Peyer's patch (tissue), 4 donors: ENCODE results near the gene TPPP2. TPM values are rescaled to one million over a fixed set of nuclear protein-coding genes. Genes with fewer than 3 reads are reported as not detected.
A peak's percentile ranks its signal among the peaks of the same experiment; 100 is the strongest.

Source experiments
- DNase-seq, 3 donors: peaks; one replicate each; pipeline ENCODE4 v3.0.0-alpha.2; 2017 to 2019
- H3K27ac ChIP-seq, 4 donors: fragments of 200-600 bp; sonication (generic); one replicate each; pipeline ENCODE4 v1.5.1; 2016 to 2019
- H3K27me3 ChIP-seq, 2 donors: fragments of 200-600 bp; sonication (generic); one replicate each; pipeline ENCODE4 v1.5.1; 2019
- H3K36me3 ChIP-seq, 3 donors: fragments of 200-600 bp; sonication (generic); one replicate each; pipeline ENCODE4 v1.5.1; 2016 to 2019
- H3K4me1 ChIP-seq, 4 donors: fragments of 200-600 bp; sonication (generic); one replicate each; pipeline ENCODE4 v1.5.1; 2016 to 2019
- H3K4me3 ChIP-seq, 4 donors: fragments of 200-600 bp; sonication (generic); 1 replicate in 3 of 4; 2 replicates in 1 of 4; pipeline ENCODE4 v1.5.1; 2016 to 2019; ENCODE audit warnings: mild to moderate bottlenecking in 1 of 4
- H3K9me3 ChIP-seq, 4 donors: fragments of 200-600 bp; sonication (generic); one replicate each; pipeline ENCODE4 v1.5.1; 2016 to 2019; ENCODE audit warnings: mild to moderate bottlenecking in 1 of 4
- POLR2A ChIP-seq, 2 donors: fragments of 450-650 bp; IDR thresholded peaks; one replicate each; pipeline ENCODE4 v1.5.1; 2017; ENCODE audit warnings: antibody characterized with exemption in 2 of 2, mild to moderate bottlenecking in 2 of 2, moderate library complexity in 2 of 2
- total RNA-seq, 4 donors: library from RNA; depleted of rRNA; stranded (reverse); fragments of >200 nt; gene quantifications; one replicate each; pipeline ENCODE4 v1.1.0, GENCODE V29; 2016
- TF ChIP-seq, protein P1 (sequence below), 6 experiments: fragments of 450-650 bp in 4 of 6; fragments of 200-600 bp in 2 of 6; sonication (generic) in 1 of 6; IDR thresholded peaks; one replicate each; pipeline ENCODE4 v1.5.1; 2017 to 2019; ENCODE audit warnings: antibody characterized with exemption in 6 of 6, mild to moderate bottlenecking in 3 of 6, moderate library complexity in 1 of 6

Gene TPPP2
- total RNA-seq, 4 donors from 2014 or later, result not detected

DNA sequence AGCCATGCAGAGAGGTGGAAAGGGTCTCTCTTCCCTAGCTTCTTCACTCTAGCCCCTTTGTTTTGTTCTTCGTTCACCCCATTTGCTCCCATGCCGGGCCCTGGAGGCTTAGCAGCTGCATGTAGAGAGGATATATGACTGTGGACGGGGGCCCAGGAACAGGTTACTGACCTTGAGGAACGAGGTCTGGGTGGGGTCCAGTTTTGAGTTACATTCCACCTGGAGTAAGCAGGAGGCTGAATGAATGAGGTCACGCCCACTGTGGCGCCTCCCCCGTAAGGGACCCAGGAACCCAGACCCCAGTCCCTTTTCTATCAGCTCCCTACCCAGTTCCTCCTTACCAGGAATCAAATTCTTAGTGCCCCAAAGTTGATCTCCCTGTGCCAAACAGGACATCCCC, 11.7 kb upstream of the TPPP2 start:
- TF ChIP-seq, protein P1, sequence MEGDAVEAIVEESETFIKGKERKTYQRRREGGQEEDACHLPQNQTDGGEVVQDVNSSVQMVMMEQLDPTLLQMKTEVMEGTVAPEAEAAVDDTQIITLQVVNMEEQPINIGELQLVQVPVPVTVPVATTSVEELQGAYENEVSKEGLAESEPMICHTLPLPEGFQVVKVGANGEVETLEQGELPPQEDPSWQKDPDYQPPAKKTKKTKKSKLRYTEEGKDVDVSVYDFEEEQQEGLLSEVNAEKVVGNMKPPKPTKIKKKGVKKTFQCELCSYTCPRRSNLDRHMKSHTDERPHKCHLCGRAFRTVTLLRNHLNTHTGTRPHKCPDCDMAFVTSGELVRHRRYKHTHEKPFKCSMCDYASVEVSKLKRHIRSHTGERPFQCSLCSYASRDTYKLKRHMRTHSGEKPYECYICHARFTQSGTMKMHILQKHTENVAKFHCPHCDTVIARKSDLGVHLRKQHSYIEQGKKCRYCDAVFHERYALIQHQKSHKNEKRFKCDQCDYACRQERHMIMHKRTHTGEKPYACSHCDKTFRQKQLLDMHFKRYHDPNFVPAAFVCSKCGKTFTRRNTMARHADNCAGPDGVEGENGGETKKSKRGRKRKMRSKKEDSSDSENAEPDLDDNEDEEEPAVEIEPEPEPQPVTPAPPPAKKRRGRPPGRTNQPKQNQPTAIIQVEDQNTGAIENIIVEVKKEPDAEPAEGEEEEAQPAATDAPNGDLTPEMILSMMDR (IDR thresholded peaks at IDR 0.05), result no peak
- no peak for TF ChIP-seq POLR2A (IDR thresholded peaks at IDR 0.05)

DNA sequence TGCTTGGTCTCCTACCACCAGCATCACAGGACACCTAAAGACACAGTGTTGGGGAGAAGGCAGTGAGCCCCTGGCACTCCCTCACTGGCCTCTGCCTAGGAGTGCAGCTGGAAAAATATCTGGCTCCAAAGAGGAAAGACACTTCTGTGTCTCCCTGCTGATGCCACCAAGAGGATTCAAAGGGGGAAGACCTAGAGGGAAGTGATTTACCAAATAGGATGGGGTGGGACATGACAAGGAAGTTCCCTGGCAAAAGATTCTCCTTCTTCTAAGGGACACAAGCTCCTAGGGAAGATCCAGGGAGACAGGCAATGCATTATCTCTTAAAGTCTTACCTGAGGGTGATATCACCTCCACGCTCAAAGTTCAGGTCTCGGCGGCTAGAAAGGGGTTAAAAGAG, 11.2 kb upstream of the TPPP2 start:
- Histone ChIP-seq H3K4me3 (no peak overlapping the region), H3K27me3 (no peaks in the 10 kb centered on the region), H3K36me3 (peaks cover 0 to 52% (median 0%) of the 10 kb centered on the region in 3 donors), H3K4me1 (peaks cover 0 to 9% (median 0%) of the 10 kb centered on the region in 4 donors), H3K9me3 (no peaks in the 10 kb centered on the region), H3K27ac (no peak overlapping the region)
- TF ChIP-seq, protein P1 (IDR thresholded peaks at IDR 0.05), result no peak
- no peak for TF ChIP-seq POLR2A (IDR thresholded peaks at IDR 0.05)
- no peak for DNase-seq

More for the DNA sequence above, 11.7 kb upstream of the TPPP2 start:
- no peak overlapping the region for H3K4me3 ChIP-seq
- H3K27ac ChIP-seq, result no peak overlapping the region
- peaks cover 0 to 4% (median 0%) of the 10 kb centered on the region in 4 donors for H3K4me1 ChIP-seq
- DNase-seq, result no peak
- H3K9me3 ChIP-seq, result no peaks in the 10 kb centered on the region
- H3K36me3 ChIP-seq, result peaks cover 0 to 52% (median 0%) of the 10 kb centered on the region in 3 donors
- no peaks in the 10 kb centered on the region for H3K27me3 ChIP-seq

DNA sequence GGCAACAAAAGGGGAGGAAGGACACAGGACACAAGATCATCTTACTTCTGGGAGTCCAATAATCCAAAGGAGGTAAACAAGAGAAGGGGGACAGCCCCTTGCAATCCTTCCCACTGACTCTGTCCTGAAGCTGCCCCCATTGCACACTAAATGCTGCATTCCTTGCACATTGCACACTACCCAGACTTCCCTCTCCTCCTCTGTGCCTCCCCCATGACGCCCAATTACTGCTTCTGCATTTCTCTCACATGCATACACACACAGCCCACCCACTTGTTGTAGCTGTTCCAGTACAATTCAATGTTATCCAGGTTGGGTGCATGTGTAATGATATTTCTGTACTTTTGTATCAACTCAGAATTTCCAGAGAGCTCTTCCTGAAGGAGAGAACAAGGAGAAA, 10.7 kb upstream of the TPPP2 start:
- Histone ChIP-seq H3K36me3 (peaks cover 0 to 52% (median 0%) of the 10 kb centered on the region in 3 donors), H3K4me1 (peaks cover 0 to 14% (median 0%) of the 10 kb centered on the region in 4 donors), H3K27me3 (no peaks in the 10 kb centered on the region), H3K9me3 (no peaks in the 10 kb centered on the region), H3K27ac (no peak overlapping the region), H3K4me3 (no peak overlapping the region)
- no peak for DNase-seq
- TF ChIP-seq, protein P1 (IDR thresholded peaks at IDR 0.05), result no peak
- no peak for TF ChIP-seq POLR2A (IDR thresholded peaks at IDR 0.05)

DNA sequence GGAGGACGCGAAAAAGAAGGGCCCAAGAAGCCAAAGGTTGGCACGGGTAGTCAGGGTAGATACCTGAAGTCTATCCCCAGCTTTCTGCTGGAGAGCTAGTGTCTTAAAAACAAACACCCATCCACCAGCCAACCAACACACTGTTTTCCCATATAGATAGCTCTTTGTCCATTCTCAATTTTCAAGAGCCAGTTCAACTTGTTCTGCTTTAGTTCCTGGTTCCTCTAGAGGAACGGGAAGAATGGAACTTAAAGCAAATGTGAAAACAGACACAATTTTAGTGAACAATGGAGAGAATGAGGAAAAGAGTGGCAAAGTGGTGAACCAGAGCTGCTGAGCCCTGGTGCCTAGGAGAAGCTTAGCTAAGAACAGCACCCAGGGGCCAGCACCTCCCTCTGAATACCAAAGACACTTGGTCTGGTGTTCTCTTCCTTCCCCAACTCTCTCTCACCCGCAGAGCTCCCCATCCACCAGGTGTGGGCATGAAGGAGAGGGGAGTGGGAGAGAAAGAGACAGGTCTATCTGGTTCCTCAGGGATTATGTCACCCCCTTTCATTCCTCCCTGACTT, 9.0 kb upstream of the TPPP2 start:
- no peak for DNase-seq
- H3K36me3 ChIP-seq, result peaks cover 0 to 52% (median 0%) of the 10 kb centered on the region in 3 donors
- H3K4me3 ChIP-seq, result no peak overlapping the region
- no peak overlapping the region for H3K27ac ChIP-seq
- H3K4me1 ChIP-seq, result peaks cover 0 to 15% (median 0%) of the 10 kb centered on the region in 4 donors
- no peaks in the 10 kb centered on the region for H3K27me3 ChIP-seq
- TF ChIP-seq, protein P1 (IDR thresholded peaks at IDR 0.05), result no peak
- no peak for TF ChIP-seq POLR2A (IDR thresholded peaks at IDR 0.05)
- H3K9me3 ChIP-seq, result no peaks in the 10 kb centered on the region

DNA sequence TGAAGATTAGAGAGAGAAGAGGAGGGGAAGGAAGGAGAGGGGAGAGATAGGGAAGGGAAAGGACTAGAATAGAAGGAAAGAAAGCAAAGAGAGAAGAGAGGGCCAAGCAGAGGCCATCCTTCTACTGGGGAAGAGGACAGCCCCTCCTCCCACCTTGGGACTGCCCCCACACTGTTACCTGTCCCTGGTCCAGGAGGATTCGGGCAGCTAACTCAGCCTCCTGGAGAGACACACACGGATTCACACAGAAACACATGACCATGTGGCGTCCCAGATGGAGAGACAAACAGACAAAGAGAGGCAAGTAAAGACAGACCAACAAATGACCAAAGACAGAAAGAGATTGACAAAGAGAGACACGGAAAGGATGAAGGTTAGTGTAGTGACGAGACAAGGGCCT, 7.3 kb upstream of the TPPP2 start:
- peak overlapping the region in 1 of 4 donors; percentile 86 for H3K27ac ChIP-seq
- H3K4me3 ChIP-seq, result peak overlapping the region in 2 of 4 donors; percentile 76 to 83
- no peaks in the 10 kb centered on the region for H3K27me3 ChIP-seq
- no peak for DNase-seq
- no peak for TF ChIP-seq POLR2A (IDR thresholded peaks at IDR 0.05)
- TF ChIP-seq, protein P1 (IDR thresholded peaks at IDR 0.05), result no peak
- peaks cover 0 to 21% (median 3%) of the 10 kb centered on the region in 4 donors for H3K4me1 ChIP-seq
- H3K36me3 ChIP-seq, result peaks cover 0 to 40% (median 0%) of the 10 kb centered on the region in 3 donors
- no peaks in the 10 kb centered on the region for H3K9me3 ChIP-seq
